ENCODE results near the gene PRDM11.

The PRDM11 gene

GRCh38 chr11:45108070-45109064 is 38.1 kb upstream of the PRDM11 start:
- peaks cover 41 to 73% of the 10 kb centered on the region in 2 experiments for H3K27me3 ChIP-seq (ENCODE audit: control insufficient read depth in 1 of 2, insufficient read depth in 1 of 2, low read length in 2 of 2)
- no peak overlapping the region for H2BK12ac ChIP-seq (ENCODE audit: low read length in 2 of 2)
- no peak overlapping the region for H3K23ac ChIP-seq (ENCODE audit: low read length in 2 of 2)
- no peak overlapping the region for H3K27ac ChIP-seq (ENCODE audit: low read length, poor library complexity, severe bottlenecking)
- H3K36me3 ChIP-seq (ENCODE audit: control insufficient read depth in 1 of 2, insufficient read depth in 2 of 2, low read depth in 1 of 2, low read length in 2 of 2) = no peaks in the 10 kb centered on the region
- H2AK5ac ChIP-seq (ENCODE audit: low read length, severe bottlenecking) = no peak overlapping the region
- no peak overlapping the region for H4K91ac ChIP-seq (ENCODE audit: low read length)
- no peak overlapping the region for H3K18ac ChIP-seq (ENCODE audit: low read depth in 1 of 2, low read length in 2 of 2)
- no peak overlapping the region for H3K14ac ChIP-seq (ENCODE audit: low read length in 2 of 2)
- H2BK5ac ChIP-seq (ENCODE audit: low read depth, low read length, poor library complexity, severe bottlenecking) = no peak overlapping the region
- H3K4ac ChIP-seq (ENCODE audit: low read depth in 1 of 2, low read length in 2 of 2) = no peak overlapping the region
- peaks cover 8% of the 10 kb centered on the region for H3K4me1 ChIP-seq (ENCODE audit: control insufficient read depth, insufficient read depth, low read depth, low read length)
- H2AFZ ChIP-seq (ENCODE audit: low read depth, low read length) = no peak overlapping the region
- H4K8ac ChIP-seq (ENCODE audit: low read length) = no peak overlapping the region
- no peaks in the 10 kb centered on the region for H3K79me1 ChIP-seq (replicated peaks; ENCODE audit: low read length, poor library complexity, severe bottlenecking)
- H2BK120ac ChIP-seq (ENCODE audit: low read depth, low read length) = no peak overlapping the region
- H3K4me3 ChIP-seq (ENCODE audit: insufficient read depth in 1 of 2, low read depth in 1 of 2, low read length in 2 of 2) = no peak overlapping the region
- H3K9me3 ChIP-seq (ENCODE audit: control insufficient read depth, low read length) = no peaks in the 10 kb centered on the region
- 79% methylated on average over 13 of the region's 14 CpGs for WGBS
- no peak overlapping the region for H3K4me2 ChIP-seq (ENCODE audit: low read length, poor library complexity, severe bottlenecking)
- no peak overlapping the region for H3K9ac ChIP-seq (ENCODE audit: low read length)
- H2BK15ac ChIP-seq (ENCODE audit: low read depth, poor library complexity, severe bottlenecking) = no peak overlapping the region
- DNase-seq = no peak

GRCh38 chr11:45109400-45109799 is 37.0 kb upstream of the PRDM11 start:
- no peak overlapping the region for H3K9ac ChIP-seq (ENCODE audit: low read length)
- H3K23ac ChIP-seq (ENCODE audit: low read length in 2 of 2) = no peak overlapping the region
- no peak for DNase-seq
- no peaks in the 10 kb centered on the region for H3K36me3 ChIP-seq (ENCODE audit: control insufficient read depth in 1 of 2, insufficient read depth in 2 of 2, low read depth in 1 of 2, low read length in 2 of 2)
- no peaks in the 10 kb centered on the region for H3K9me3 ChIP-seq (ENCODE audit: control insufficient read depth, low read length)
- H4K8ac ChIP-seq (ENCODE audit: low read length) = no peak overlapping the region
- WGBS = 58% methylated on average over 2 of the region's 3 CpGs
- no peak overlapping the region for H4K91ac ChIP-seq (ENCODE audit: low read length)
- H2BK15ac ChIP-seq (ENCODE audit: low read depth, poor library complexity, severe bottlenecking) = no peak overlapping the region
- no peak overlapping the region for H3K18ac ChIP-seq (ENCODE audit: low read depth in 1 of 2, low read length in 2 of 2)
- H3K14ac ChIP-seq (ENCODE audit: low read length in 2 of 2) = no peak overlapping the region
- no peak overlapping the region for H3K4me2 ChIP-seq (ENCODE audit: low read length, poor library complexity, severe bottlenecking)
- peaks cover 38 to 82% of the 10 kb centered on the region in 2 experiments for H3K27me3 ChIP-seq (ENCODE audit: control insufficient read depth in 1 of 2, insufficient read depth in 1 of 2, low read length in 2 of 2)
- H3K4me1 ChIP-seq (ENCODE audit: control insufficient read depth, insufficient read depth, low read depth, low read length) = peaks cover 8% of the 10 kb centered on the region
- no peak overlapping the region for H2BK12ac ChIP-seq (ENCODE audit: low read length in 2 of 2)
- H2AFZ ChIP-seq (ENCODE audit: low read depth, low read length) = no peak overlapping the region
- H3K4ac ChIP-seq (ENCODE audit: low read depth in 1 of 2, low read length in 2 of 2) = no peak overlapping the region
- no peak overlapping the region for H3K27ac ChIP-seq (ENCODE audit: low read length, poor library complexity, severe bottlenecking)
- H2BK5ac ChIP-seq (ENCODE audit: low read depth, low read length, poor library complexity, severe bottlenecking) = no peak overlapping the region
- no peak overlapping the region for H3K4me3 ChIP-seq (ENCODE audit: insufficient read depth in 1 of 2, low read depth in 1 of 2, low read length in 2 of 2)
- no peaks in the 10 kb centered on the region for H3K79me1 ChIP-seq (replicated peaks; ENCODE audit: low read length, poor library complexity, severe bottlenecking)
- H2AK5ac ChIP-seq (ENCODE audit: low read length, severe bottlenecking) = no peak overlapping the region
- no peak overlapping the region for H2BK120ac ChIP-seq (ENCODE audit: low read depth, low read length)

GRCh38 chr11:45110562-45110961 is 35.9 kb upstream of the PRDM11 start:
- 3% methylated on average over 10 of the region's 10 CpGs for WGBS
- H2AFZ ChIP-seq (ENCODE audit: low read depth, low read length) = no peak overlapping the region
- peaks cover 5% of the 10 kb centered on the region for H3K9me3 ChIP-seq (ENCODE audit: control insufficient read depth, low read length)
- no peak overlapping the region for H3K4me2 ChIP-seq (ENCODE audit: low read length, poor library complexity, severe bottlenecking)
- H3K27me3 ChIP-seq (ENCODE audit: control insufficient read depth in 1 of 2, insufficient read depth in 1 of 2, low read length in 2 of 2) = peaks cover 38 to 86% of the 10 kb centered on the region in 2 experiments
- no peaks in the 10 kb centered on the region for H3K79me1 ChIP-seq (replicated peaks; ENCODE audit: low read length, poor library complexity, severe bottlenecking)
- H3K18ac ChIP-seq (ENCODE audit: low read depth in 1 of 2, low read length in 2 of 2) = no peak overlapping the region
- H3K4me3 ChIP-seq (ENCODE audit: insufficient read depth in 1 of 2, low read depth in 1 of 2, low read length in 2 of 2) = no peak overlapping the region
- H3K36me3 ChIP-seq (ENCODE audit: control insufficient read depth in 1 of 2, insufficient read depth in 2 of 2, low read depth in 1 of 2, low read length in 2 of 2) = no peaks in the 10 kb centered on the region
- no peak overlapping the region for H3K27ac ChIP-seq (ENCODE audit: low read length, poor library complexity, severe bottlenecking)
- H2BK120ac ChIP-seq (ENCODE audit: low read depth, low read length) = no peak overlapping the region
- H3K23ac ChIP-seq (ENCODE audit: low read length in 2 of 2) = no peak overlapping the region
- H3K9ac ChIP-seq (ENCODE audit: low read length) = no peak overlapping the region
- no peak overlapping the region for H3K14ac ChIP-seq (ENCODE audit: low read length in 2 of 2)
- no peak overlapping the region for H2AK5ac ChIP-seq (ENCODE audit: low read length, severe bottlenecking)
- DNase-seq = peak; percentile 72
- H2BK15ac ChIP-seq (ENCODE audit: low read depth, poor library complexity, severe bottlenecking) = no peak overlapping the region
- H4K91ac ChIP-seq (ENCODE audit: low read length) = no peak overlapping the region
- H2BK12ac ChIP-seq (ENCODE audit: low read length in 2 of 2) = no peak overlapping the region
- no peak overlapping the region for H4K8ac ChIP-seq (ENCODE audit: low read length)
- H2BK5ac ChIP-seq (ENCODE audit: low read depth, low read length, poor library complexity, severe bottlenecking) = no peak overlapping the region
- H3K4me1 ChIP-seq (ENCODE audit: control insufficient read depth, insufficient read depth, low read depth, low read length) = peaks cover 6% of the 10 kb centered on the region
- H3K4ac ChIP-seq (ENCODE audit: low read depth in 1 of 2, low read length in 2 of 2) = no peak overlapping the region

GRCh38 chr11:45113807-45114206 is 32.6 kb upstream of the PRDM11 start:
- H3K79me1 ChIP-seq (replicated peaks; ENCODE audit: low read length, poor library complexity, severe bottlenecking) = no peaks in the 10 kb centered on the region
- no peak overlapping the region for H3K4me3 ChIP-seq (ENCODE audit: insufficient read depth in 1 of 2, low read depth in 1 of 2, low read length in 2 of 2)
- H3K18ac ChIP-seq (ENCODE audit: low read depth in 1 of 2, low read length in 2 of 2) = no peak overlapping the region
- no peak overlapping the region for H4K91ac ChIP-seq (ENCODE audit: low read length)
- H3K4me2 ChIP-seq (ENCODE audit: low read length, poor library complexity, severe bottlenecking) = no peak overlapping the region
- no peak overlapping the region for H3K9ac ChIP-seq (ENCODE audit: low read length)
- H3K23ac ChIP-seq (ENCODE audit: low read length in 2 of 2) = no peak overlapping the region
- H2AK5ac ChIP-seq (ENCODE audit: low read length, severe bottlenecking) = no peak overlapping the region
- DNase-seq = no peak
- H3K36me3 ChIP-seq (ENCODE audit: control insufficient read depth in 1 of 2, insufficient read depth in 2 of 2, low read depth in 1 of 2, low read length in 2 of 2) = no peaks in the 10 kb centered on the region
- no peak overlapping the region for H3K27ac ChIP-seq (ENCODE audit: low read length, poor library complexity, severe bottlenecking)
- H4K8ac ChIP-seq (ENCODE audit: low read length) = no peak overlapping the region
- H3K4ac ChIP-seq (ENCODE audit: low read depth in 1 of 2, low read length in 2 of 2) = no peak overlapping the region
- no peaks in the 10 kb centered on the region for H3K4me1 ChIP-seq (ENCODE audit: control insufficient read depth, insufficient read depth, low read depth, low read length)
- H2BK120ac ChIP-seq (ENCODE audit: low read depth, low read length) = no peak overlapping the region
- no peak overlapping the region for H3K14ac ChIP-seq (ENCODE audit: low read length in 2 of 2)
- H3K9me3 ChIP-seq (ENCODE audit: control insufficient read depth, low read length) = peaks cover 5% of the 10 kb centered on the region
- H2BK5ac ChIP-seq (ENCODE audit: low read depth, low read length, poor library complexity, severe bottlenecking) = no peak overlapping the region
- peaks cover 28 to 83% of the 10 kb centered on the region in 2 experiments for H3K27me3 ChIP-seq (ENCODE audit: control insufficient read depth in 1 of 2, insufficient read depth in 1 of 2, low read length in 2 of 2)
- H2BK12ac ChIP-seq (ENCODE audit: low read length in 2 of 2) = no peak overlapping the region
- H2AFZ ChIP-seq (ENCODE audit: low read depth, low read length) = no peak overlapping the region
- no peak overlapping the region for H2BK15ac ChIP-seq (ENCODE audit: low read depth, poor library complexity, severe bottlenecking)
